Lung (tissue), 12 donors: ENCODE measurements around the gene EHD1. TPM values are rescaled to one million over a fixed set of nuclear protein-coding genes. Genes with fewer than 3 reads are reported as not detected.

ENCODE experiments used
- ATAC-seq: fragments of 200-7000 bp; cut with Tn5 transposase; one replicate; pipeline ENCODE4 v1.9.1; 2020; ENCODE audit warnings: moderate number of reproducible peaks; ENCODE audit not compliant: insufficient read depth, low FRiP score
- DNase-seq, 3 donors: peaks; one replicate each; pipeline ENCODE4 v3.0.0-alpha.2; 2013 to 2017
- H3K27ac ChIP-seq, 2 donors: one replicate each; pipeline ENCODE4 v1.5.1; 2013; ENCODE audit warnings: mild to moderate bottlenecking in 2 of 2, moderate library complexity in 2 of 2, control low read depth in 1 of 2, inconsistent platforms in 1 of 2, low read depth in 1 of 2, low read length in 1 of 2
- H3K27me3 ChIP-seq, 3 donors: one replicate each; pipeline ENCODE4 v1.5.1; 2013; ENCODE audit warnings: low read length in 2 of 3; ENCODE audit not compliant: control insufficient read depth in 3 of 3, insufficient read depth in 3 of 3
- H3K36me3 ChIP-seq, 4 donors: one replicate each; pipeline ENCODE4 v1.5.1; 2013; ENCODE audit warnings: low read length in 4 of 4, mild to moderate bottlenecking in 1 of 4, moderate library complexity in 1 of 4; ENCODE audit not compliant: control insufficient read depth in 4 of 4, insufficient read depth in 4 of 4
- H3K4me1 ChIP-seq, 5 donors: one replicate each; pipeline ENCODE4 v1.5.1; 2013; ENCODE audit warnings: low read length in 5 of 5, mild to moderate bottlenecking in 2 of 5, moderate library complexity in 1 of 5; ENCODE audit not compliant: control insufficient read depth in 5 of 5, insufficient read depth in 5 of 5
- H3K4me3 ChIP-seq: one replicate; pipeline ENCODE4 v1.5.1; 2013; ENCODE audit warnings: mild to moderate bottlenecking, control low read depth, moderate library complexity
- H3K9ac ChIP-seq, 2 donors: one replicate each; pipeline ENCODE4 v1.5.1; 2013; ENCODE audit warnings: low read length in 2 of 2, control low read depth in 1 of 2; ENCODE audit not compliant: insufficient read depth in 1 of 2
- H3K9me3 ChIP-seq, 4 donors: one replicate each; pipeline ENCODE4 v1.5.1; 2013; ENCODE audit warnings: low read length in 3 of 4, mild to moderate bottlenecking in 1 of 4, moderate library complexity in 1 of 4; ENCODE audit not compliant: control insufficient read depth in 4 of 4, insufficient read depth in 3 of 4
- CTCF ChIP-seq: IDR thresholded peaks from 2 replicates; pipeline ENCODE4 v1.5.1; 2012; ENCODE audit warnings: mild to moderate bottlenecking; ENCODE audit errors: control extremely low read depth, extremely low read depth
- WGBS, 2 donors: extraction: QIAGEN DNeasy Blood & Tissue Kit; methylation state at CpG; one replicate each; pipeline ENCODE4 v1.1.7; 2013; 5-methylcytosine and 5-hydroxymethylcytosine counted together
- polyA plus RNA-seq, 2 donors: library from polyadenylated mRNA; stranded (reverse); fragments of 200-250 nt; gene quantifications; one replicate each; pipeline ENCODE4 v1.2.1, GENCODE V29; 2013
- total RNA-seq, 2 donors: library from RNA; depleted of rRNA in 1 of 2; stranded (reverse); fragments of >200 nt in 1 of 2; gene quantifications; one replicate each; pipeline ENCODE4 v1.2.1, GENCODE V29; 2014 to 2021
- donor health status: control.
- donor health status: control.
- donor health status: Bipolar disorder and iron deficiency.
- donor health status: healthy.
- donor health status: DM: yes; HTN: yes; CAD: no.

EHD1 gene
- total and polyA plus RNA-seq, 4 donors, result 42.1 to 144 (median 105) TPM

- Histone ChIP-seq H3K4me3 (no peak overlapping the region), H3K36me3 (peaks cover 0 to 28% (median 3%) of the 10 kb centered on the region in 4 donors), H3K27me3 (no peaks in the 10 kb centered on the region), H3K9ac (no peak overlapping the region), H3K27ac (no peak overlapping the region), H3K4me1 (peaks cover 0 to 7% (median 3%) of the 10 kb centered on the region in 5 donors), H3K9me3 (no peaks in the 10 kb centered on the region)
- no peak for TF ChIP-seq CTCF
- DNase-seq (no peak), ATAC-seq (no peak)
- 74 to 77% methylated on average over 11 of the region's 11 CpGs for WGBS, 2 donors
Observed at GRCh38 chr11:64892411-64892831, 14.0 kb upstream of the EHD1 start.

- Histone ChIP-seq H3K9ac (no peak overlapping the region), H3K27me3 (no peaks in the 10 kb centered on the region), H3K9me3 (no peaks in the 10 kb centered on the region), H3K4me3 (no peak overlapping the region), H3K36me3 (peaks cover 0 to 24% (median 1%) of the 10 kb centered on the region in 4 donors), H3K27ac (no peak overlapping the region), H3K4me1 (peaks cover 0 to 7% (median 3%) of the 10 kb centered on the region in 5 donors)
- ATAC-seq, result no peak
- no peak for DNase-seq
- 83 to 89% methylated on average over 5 of the region's 5 CpGs for WGBS, 2 donors
- no peak for TF ChIP-seq CTCF
Observed at GRCh38 chr11:64891880-64892279, 13.5 kb upstream of the EHD1 start.

GRCh38 chr11:64891215-64891848, 12.9 kb upstream of the EHD1 start:
- H3K4me3 ChIP-seq, result no peak overlapping the region
- TF ChIP-seq CTCF, result no peak

More at GRCh38 chr11:64891215-64891848, 12.9 kb upstream of the EHD1 start:
- H3K27ac ChIP-seq, result no peak overlapping the region
- WGBS, 2 donors, result 92 to 95% methylated on average over 25 of the region's 25 CpGs
- peaks cover 0 to 7% (median 3%) of the 10 kb centered on the region in 5 donors for H3K4me1 ChIP-seq
- no peaks in the 10 kb centered on the region for H3K9me3 ChIP-seq
- no peak overlapping the region for H3K9ac ChIP-seq
- DNase-seq (no peak), ATAC-seq (no peak)
- H3K27me3 ChIP-seq, result no peaks in the 10 kb centered on the region
- peaks cover 0 to 19% (median 1%) of the 10 kb centered on the region in 4 donors for H3K36me3 ChIP-seq
